Stimulated activated CD4-positive, alpha-beta T cell treated with anti-CD3 and anti-CD28 coated beads, Interleukin-12 subunit alpha, Interleukin-12 subunit beta, amount 100 ng/mL, for 24 hours (primary cell): ENCODE results near the gene SUGCT.

Source experiments
- DNase-seq, 2 experiments: peaks; one replicate each; pipeline ENCODE4 v3.0.0-alpha.2; 2020; ENCODE audit warnings: low read depth in 2 of 2

Gene SUGCT

DNA sequence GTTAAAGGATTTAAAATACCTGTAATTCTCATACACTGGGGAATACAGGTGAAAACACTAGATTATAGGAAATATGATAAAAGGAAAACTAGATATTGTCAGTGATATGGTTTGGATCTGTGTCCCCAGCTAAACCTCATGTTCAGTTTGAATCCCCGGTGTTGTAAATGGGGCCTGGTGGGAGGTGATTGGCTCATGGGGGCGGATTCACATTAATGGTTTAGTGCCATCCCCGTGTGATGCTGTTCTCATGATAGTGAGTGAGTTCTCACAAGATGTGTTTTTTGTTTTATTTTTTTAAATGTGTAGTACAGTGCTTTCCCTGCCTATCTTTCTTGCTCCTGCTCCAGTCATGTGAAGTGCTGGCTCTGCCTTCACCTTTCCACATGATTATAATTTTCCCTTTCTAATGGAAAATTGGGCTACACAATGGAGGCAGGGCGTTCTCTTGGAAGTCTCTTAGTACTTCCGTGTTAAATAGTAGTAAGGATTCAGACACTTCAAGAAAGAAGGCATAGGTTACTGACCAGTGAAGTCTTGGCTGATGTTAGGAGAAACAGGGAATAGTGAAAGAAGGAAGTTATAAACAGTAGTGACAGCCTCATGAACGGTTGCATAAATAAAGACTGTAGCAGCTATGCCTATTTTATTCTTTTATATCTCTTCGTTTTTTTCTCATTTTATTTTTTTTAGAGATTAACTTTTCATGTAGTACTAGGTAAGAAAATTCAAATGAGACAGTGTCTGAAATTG, 386.4 kb downstream of the SUGCT start:
- DNase-seq, result no peak

DNA sequence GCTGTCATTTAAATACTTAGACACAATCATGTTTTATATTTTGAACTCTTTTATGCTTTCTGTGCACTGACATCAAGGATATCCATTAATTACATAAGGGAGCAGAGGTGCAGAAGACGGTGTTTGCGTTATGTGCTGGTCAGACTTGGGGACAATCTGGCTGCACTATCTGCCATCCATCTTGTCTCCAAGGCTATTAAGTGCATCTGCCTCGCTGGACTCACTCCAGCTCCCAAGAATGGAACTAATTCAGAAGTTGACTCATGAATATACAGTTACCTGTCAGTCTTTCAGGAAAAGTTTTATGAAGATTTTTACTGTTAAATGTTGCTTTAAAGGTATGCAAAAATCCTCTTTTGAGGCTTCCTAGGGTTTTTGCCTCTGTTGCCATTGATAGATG, 391.0 kb downstream of the SUGCT start:
- no peak for DNase-seq

DNA sequence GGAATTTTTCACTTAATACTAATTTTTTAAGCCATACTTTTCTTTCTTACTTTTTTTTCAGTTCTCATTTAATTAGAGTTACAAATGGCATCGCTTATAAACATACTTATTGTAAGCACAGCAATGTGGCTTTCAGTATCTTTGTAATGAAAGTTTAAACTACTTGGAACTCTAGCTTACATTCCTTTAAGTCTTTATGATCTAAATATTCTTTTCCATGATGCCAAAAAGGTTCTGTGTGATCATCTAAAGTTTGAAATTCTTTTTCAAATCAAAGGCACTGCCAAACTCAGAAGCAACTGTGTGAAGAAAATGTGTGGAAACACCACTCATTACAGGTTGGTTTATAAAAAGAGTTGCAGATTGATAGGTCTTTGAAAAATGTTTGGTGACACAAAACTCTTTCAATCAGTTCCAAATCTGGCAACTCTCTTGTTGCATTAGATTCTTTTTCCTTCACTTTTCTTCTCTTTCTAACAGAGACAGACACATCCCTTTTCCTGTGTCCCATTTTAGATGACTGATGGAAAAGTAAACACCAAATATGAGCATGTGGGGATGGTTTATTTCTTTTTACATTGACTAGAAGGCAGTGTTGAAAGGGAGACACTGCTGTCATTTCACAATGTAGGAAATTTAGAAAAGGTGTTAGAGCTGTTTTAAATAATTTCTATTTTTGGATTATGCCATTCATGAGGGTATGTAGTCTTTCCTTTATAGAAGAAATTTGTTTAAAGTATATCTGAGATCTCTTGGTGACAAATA, 392.3 kb downstream of the SUGCT start:
- no peak for DNase-seq

DNA sequence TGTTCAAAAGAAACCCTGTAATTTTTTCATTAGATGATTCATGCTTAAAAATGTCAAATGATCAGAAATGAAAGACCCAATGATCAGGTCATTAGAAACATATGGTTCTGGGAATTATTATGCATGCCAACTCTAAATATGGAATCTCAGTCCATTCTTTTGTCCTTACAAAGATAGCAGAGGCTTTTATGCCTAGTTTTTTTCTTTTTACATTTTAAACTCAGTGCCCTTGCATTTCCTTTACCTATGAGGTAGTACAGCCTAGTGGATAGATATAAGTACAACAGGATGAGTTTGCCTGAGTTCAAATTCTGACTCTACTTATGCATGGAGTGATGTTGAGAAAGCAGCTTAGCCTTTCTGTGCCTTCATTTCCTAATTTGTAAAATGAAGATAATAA, 392.9 kb downstream of the SUGCT start:
- DNase-seq, result no peak

DNA sequence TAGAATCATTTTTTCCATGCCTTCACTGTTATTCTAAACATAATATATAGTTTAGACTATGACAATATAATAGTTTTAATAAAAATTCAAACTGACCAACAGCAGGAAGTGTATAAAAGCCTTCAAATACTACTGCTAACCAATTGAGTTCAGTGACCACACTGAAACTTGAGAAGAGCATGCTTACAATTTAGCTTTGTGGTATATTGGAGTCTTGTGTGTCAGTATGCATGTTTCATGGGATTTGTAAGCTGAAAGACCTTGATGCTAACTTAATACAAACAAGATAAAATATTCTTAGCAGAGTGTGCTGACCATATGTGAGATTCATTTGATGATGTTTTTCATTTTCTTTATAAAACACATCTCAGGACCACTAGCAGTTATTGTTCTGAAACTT, 395.5 kb downstream of the SUGCT start:
- DNase-seq, result no peak

DNA sequence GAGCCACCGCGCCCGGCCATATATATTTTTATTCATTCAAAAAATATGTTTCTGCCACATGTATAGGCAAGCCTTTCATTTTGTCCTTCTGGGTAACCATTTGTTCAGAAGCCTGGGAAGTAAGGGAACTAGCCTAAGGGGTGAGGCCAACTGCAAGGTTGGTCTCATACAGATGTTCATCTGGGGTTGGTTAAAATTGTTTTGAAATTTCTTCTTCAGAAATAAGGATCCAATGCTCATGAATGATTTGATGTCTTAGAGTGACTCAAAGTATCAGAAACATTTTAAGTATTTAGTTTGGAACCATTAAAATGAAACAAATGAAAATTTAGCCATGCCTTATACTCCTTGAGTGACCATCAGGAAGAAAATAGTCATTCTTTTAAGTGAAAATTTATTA, 397.2 kb downstream of the SUGCT start:
- DNase-seq, result no peak

DNA sequence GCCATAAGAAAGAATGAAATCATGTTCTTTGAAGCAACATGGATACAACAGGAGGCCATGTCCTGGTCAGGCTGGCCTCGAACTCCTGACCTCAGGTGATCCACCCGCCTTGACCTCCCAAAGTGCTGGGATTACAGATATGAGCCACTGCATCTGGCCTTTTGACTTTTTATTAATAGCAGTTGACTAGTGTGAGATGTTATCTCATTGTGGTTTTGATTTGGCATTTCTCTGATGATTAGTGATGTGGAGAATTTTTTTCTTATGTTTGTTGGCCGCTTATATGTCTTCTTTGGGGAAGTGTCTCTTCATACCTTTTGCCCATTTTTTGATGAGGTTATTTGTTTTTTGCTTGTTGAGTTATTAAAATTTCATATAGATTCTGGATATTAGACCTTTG, 400.9 kb downstream of the SUGCT start:
- no peak for DNase-seq

DNA sequence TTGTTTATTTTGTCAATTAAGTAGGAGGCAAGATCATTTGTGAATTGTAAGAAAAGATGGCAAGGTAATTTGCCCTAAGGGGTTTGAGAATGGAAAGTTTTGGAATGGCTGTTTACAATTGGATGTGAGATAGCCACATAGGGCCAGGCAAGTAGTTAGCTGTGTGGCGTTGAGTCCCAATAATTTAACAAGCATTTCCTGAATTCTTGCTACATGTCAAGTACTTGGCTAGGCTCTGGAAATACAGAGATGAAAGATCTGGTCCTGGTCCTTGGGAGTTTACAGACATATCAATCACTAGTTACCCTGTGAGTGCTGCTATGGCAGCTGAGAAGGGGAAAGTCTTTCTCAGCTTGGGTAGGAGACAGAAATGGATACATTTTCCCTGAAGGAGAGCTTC, 401.6 kb downstream of the SUGCT start:
- no peak for DNase-seq

DNA sequence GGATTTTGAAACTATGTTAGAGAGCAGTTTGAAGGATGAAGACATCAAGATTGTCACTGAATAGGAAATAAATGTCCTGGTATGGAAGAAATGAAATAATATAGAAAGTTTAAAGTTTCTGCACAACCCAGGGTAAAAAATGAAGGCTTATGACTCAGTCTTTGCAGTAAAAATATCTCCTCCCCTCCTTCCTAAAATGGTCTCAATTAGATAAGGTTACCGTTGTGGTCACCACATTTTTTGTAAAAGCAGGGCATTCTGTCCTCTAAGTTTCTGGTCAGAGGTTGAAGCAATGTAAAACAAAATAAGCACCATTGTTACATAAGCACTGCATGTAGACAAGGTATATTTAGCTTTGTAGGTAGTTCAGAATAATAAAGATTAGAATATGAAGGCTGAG, 403.5 kb downstream of the SUGCT start:
- no peak for DNase-seq

DNA sequence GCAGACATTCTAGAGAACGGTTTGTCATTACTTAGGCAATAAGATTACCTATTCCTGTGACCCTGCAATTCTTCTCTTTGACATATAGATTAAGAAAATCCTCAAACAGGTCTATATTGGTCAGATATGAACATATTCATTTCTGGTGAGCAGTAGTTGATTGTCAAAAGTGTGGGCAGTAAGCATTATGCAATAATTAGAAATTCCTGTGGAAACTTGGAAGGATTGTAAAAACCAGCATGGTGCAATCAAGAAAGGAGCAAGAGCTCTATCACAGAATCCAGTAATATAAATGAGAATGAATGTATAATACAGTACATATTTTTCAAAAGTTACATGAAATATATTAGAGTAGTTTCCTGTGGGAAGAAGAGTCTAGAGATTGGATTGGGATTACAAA, 406.5 kb downstream of the SUGCT start:
- DNase-seq, result no peak

DNA sequence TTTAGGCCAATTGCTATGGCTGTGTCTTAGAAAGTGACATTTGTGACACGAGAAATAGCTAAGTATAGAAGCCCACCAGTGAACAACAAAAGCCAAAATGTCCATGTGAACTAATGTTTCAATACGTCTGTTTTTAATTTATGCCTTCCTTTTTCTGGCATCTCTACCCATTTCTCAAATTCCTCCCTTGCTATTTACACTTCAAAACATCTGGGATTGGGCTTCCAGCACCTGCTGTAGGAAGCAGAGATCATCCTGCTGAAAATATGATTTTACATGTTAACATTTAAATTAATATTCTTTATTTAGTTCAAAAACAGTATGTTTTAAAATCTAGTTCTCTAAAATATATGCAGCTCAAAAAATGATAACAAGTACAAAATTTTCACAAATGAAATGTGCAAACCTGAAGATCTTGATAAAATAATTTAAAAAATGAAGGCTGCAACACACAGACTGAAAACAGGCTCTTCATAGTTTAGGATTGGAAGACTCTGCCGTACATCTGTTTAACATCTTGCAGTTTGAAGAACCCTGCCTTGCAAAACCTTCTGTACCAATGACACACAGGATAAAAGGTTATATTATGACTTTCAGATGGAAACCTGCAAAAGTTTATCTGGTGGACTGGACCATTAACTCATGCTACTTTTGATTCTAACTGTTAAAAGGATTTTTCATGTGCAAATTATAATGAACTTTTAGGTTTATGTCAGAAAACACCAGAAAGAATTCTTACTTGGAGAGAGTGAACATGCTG, 408.4 kb downstream of the SUGCT start:
- no peak for DNase-seq

DNA sequence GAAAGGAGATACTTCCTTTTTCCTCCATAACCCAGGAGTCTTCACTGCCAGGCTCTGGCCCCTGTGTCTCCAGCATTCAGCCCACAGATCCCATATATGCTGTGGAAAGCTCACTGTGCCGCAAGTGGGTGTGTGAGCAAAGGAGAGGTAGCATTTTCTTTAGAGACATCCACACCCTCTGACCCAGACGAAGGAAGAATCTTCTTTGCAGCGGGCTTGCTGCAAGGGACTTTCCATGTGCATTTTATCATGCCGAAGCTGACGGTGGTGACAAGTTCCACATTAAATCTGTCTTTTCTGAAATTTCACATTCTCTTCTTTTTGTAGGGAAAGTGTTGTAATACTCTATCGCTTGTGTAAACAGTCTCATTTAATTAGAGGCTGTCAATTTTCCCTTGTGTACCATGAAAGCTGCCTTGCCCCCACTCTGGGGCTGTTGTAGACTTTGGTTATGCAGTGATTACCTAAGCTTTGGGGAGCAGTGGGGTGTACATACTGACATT, 409.5 kb downstream of the SUGCT start:
- DNase-seq, result no peak

DNA sequence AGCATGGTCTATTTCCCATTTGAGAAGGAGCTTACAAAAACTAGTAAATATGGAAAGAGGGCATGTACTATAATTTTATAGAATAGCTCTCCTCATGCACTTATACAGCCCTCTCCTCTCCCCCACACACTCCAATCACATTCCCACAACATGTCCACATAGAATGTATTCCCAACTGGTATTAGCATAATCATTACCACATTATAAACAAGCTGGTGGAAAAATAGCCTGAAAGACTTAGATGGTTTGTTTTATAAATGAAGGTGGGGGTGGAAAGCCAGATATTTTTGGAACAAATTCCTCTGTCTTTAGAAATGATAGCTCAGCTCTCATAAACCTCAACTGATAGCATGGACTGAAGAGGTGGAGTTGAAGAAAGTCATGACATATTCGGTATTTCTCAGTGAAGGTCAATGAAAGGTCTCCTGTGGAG, 410.1 kb downstream of the SUGCT start:
- no peak for DNase-seq

DNA sequence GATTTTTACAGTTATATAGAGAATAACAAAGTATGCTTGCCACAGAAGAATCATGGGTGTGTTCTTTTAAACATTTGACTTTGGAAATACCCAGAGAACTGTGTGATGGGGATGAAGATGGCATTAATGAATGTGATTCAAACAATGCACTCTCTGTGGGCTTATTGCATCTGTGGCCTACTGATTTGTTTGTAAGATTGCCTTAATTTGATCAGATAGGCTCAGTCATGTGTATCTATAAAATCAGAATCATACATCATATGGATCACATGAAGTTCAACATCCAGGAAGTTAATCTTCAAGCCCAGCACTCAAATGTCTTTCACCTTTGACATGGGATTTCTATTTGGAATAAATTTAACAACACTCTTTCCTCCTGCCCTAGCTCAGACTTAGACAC, 410.9 kb downstream of the SUGCT start:
- DNase-seq, result no peak

DNA sequence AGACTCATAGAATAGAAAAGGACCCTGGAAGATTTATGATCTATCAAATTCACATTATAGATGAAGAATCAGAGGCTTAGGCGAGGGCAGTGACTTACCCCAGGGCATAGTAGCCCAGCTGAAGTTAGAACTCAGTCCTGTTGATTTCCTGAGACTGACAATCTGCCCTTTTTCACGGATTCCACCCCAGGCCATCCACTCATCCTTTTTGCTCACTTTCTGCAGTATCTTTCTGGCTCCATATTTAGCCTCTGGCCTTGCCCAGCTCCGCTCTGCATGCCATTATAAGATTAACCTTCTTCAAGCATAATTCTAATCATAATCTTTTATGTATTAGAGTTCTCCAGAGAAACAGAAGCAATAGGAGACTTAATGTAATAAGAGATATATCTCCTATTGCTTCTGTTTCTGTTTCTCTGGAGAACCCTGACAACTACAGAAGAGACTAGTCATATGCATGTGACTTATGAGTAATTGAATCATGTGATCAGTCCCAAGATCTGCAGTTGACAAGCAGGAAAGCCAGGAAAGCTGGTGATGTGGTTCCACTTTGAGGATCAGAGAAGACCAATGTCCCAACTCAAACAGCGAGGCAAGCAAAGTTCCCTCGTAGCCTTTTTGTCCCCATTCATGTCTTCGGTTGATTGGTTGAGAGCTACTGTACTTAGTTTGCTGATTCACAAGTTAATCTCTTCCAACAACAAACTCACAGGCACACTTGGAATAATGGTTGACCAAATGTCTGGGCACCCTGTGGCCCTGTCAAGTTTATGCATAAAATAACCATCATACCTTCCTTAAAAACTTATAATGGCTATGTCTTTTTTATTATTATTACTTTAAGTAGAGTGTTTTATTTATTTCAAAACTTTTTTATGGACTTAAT, 412.1 kb downstream of the SUGCT start:
- DNase-seq, result no peak

DNA sequence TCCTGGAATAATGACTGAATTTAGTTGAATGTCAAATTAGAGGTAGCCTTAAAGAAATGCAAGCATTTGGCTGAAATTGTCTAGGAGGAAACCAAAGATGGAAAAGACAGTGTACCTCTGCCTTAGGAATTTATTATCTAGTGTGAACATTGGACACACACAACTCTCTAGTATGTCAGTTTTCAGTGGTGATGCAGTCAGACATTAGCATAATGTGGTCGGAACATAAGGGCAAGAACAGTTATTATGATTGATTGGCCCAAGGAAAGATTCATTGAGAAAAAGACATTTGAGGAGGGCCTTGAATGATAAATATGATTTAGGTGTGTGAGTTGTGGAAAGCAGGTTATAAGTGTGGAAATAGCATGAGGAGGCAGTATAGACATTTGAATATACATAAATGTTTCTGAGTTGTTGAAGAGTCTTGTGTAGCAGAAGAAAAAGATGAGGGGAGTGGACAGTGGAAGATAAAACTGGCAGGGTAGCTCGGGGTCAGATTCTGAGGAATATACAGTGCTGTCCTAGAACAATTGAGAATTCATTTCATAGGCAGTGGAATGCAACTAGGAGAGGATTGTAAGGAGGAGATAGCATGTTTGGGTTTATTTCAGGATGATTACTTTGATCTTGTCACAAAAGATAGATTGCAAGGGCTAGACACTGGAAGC, 414.7 kb downstream of the SUGCT start:
- DNase-seq, result no peak

DNA sequence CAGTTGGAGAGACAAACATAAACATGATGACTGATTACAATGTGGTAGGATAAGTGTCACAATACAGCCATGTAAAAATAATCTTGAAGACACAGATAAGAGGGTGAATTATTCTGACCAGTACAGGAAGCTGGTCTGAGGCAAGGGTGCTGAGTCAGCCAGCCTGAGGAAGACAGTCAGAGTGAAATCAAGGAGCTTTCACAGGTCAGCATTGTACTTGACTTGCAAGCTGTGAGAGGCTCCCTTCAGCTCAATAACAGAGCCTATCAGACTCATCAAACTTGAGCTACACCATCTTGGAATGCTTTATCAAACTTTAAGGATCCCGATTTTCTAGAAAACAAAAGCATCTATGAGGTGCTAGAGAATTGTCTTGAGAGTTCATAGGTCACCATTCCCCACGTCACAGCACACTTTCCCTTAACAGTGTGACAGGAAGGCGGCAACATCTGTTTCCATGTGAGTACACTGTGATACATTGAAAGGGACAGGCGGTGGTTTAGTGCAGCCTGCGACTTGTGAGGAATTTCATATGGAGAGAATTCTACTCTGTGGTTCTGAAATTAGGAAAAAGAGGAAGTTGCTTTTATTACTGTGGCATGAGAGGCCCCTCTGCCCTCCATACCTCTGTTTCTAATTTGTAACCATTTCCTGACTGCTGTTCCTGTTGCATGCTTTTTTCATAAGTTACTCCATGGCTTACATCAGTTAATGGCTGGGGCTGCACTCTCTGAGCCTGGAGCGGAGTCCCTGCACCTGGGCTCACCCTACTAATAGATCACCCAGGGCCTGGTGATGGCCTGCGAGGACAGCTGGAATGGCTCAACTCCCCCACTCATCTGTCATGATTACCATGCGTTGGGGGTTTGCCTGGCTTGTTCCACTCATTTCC, 417.1 kb downstream of the SUGCT start:
- DNase-seq, result no peak

DNA sequence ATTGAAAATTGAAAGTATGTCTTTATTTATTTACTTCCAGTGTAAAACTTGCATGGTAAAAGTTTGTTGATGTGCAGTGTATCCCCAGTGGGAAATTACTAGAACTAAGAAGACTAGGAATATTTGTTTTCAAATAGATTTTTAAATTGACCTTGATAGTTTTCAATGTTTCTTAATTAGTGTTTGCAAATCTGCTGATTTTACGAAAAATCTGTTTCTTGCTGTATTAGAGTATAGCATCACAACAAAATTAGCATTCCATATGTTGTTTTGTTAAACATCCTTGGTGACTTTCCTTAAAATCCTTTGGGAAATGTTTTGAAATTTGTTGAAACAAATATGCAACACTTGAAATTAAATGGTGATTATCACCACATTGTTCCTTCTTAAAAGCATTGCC, 425.9 kb downstream of the SUGCT start:
- no peak for DNase-seq

DNA sequence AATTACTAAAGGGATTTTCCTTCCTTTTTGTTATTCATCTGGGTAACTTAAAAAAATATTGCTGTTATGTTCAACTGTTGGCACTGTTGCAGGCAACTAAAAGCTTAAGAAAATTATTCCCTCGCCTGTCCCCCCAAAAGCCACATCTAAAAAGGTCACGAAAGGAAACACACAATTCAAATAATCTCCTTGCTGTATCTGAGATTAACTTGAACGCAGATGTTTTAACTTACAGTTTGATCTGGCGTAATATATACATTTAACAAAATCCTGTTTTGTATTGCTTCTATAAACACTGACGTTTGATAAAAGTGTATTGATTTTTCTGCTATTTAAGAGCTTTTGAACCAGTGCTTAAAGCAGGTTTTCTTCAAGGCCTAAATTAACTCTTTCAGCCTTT, 432.1 kb downstream of the SUGCT start:
- no peak for DNase-seq

DNA sequence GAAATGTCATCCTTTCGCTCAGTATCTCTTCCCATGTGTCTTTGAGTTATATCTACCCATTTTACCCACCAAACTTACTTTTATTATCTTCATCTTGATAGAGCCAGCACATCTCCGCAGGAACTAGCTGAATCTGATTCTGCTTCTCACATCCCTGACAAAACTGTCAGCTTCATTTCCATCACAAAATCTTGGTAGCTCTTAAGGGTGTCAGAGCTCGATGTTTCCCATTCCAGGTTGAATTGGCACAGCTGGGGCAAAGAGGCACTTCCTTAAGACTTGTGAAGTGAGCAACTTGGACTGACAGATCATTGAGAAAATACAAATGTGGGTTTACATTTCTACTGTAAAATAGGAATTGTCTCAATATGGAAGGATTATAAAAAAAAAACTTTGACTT, 434.5 kb downstream of the SUGCT start:
- no peak for DNase-seq
